Spleen (tissue), 11 donors: ENCODE results near the gene CHCHD3. TPM values are rescaled to one million over a fixed set of nuclear protein-coding genes. Genes with fewer than 3 reads are reported as not detected.
A peak's percentile ranks its signal among the peaks of the same experiment; 100 is the strongest.

Experiments
- DNase-seq: peaks from one replicate; pipeline ENCODE4 v3.0.0-alpha.2; 2020
- H3K27ac ChIP-seq, 8 donors: fragments of 200-600 bp; sonication (generic) in 7 of 8; 1 replicate in 4 of 8; 2 replicates in 4 of 8; pipeline versions ENCODE4 v1.5.0 to v1.8.0; 2016 to 2021; ENCODE audit warnings: inconsistent platforms in 4 of 8, mild to moderate bottlenecking in 4 of 8, moderate library complexity in 1 of 8
- H3K27me3 ChIP-seq, 7 donors: fragments of 200-600 bp; sonication (generic) in 6 of 7; replicated peaks in 1 of 7; 1 replicate in 4 of 7; 2 replicates in 3 of 7; pipeline versions ENCODE4 v1.5.0 to v1.8.0; 2016 to 2021; ENCODE audit warnings: inconsistent platforms in 3 of 7, mild to moderate bottlenecking in 1 of 7
- H3K36me3 ChIP-seq, 6 donors: fragments of 200-600 bp; sonication (generic) in 5 of 6; 1 replicate in 4 of 6; 2 replicates in 2 of 6; pipeline versions ENCODE4 v1.5.0 to v1.8.0; 2016 to 2021; ENCODE audit warnings: inconsistent platforms in 2 of 6
- H3K4me1 ChIP-seq, 6 donors: fragments of 200-600 bp; sonication (generic) in 5 of 6; 1 replicate in 3 of 6; 2 replicates in 3 of 6; pipeline versions ENCODE4 v1.5.0 to v1.8.0; 2016 to 2021; ENCODE audit warnings: inconsistent platforms in 3 of 6
- H3K4me3 ChIP-seq, 8 donors: fragments of 200-600 bp; sonication (generic) in 7 of 8; 1 replicate in 4 of 8; 2 replicates in 4 of 8; pipeline versions ENCODE4 v1.5.0 to v1.8.0; 2016 to 2021; ENCODE audit warnings: inconsistent platforms in 4 of 8, mild to moderate bottlenecking in 4 of 8, moderate library complexity in 2 of 8
- H3K9me3 ChIP-seq, 8 donors: fragments of 200-600 bp; sonication (generic) in 7 of 8; 1 replicate in 4 of 8; 2 replicates in 4 of 8; pipeline versions ENCODE4 v1.5.0 to v1.8.0; 2016 to 2021; ENCODE audit warnings: inconsistent platforms in 4 of 8
- POLR2A ChIP-seq, 3 donors: fragments of 450-650 bp; IDR thresholded peaks; one replicate each; pipeline ENCODE4 v1.5.1; 2017; ENCODE audit warnings: antibody characterized with exemption in 3 of 3, mild to moderate bottlenecking in 1 of 3
- POLR2AphosphoS5 ChIP-seq, 3 donors: sonication (generic); formaldehyde crosslinking; IDR thresholded peaks; one replicate each; pipeline ENCODE4 v1.5.1; 2017; ENCODE audit warnings: antibody characterized with exemption in 3 of 3
- WGBS, 5 donors: extraction: QIAGEN DNeasy Blood & Tissue Kit in 3 of 5; methylation state at CpG; one replicate each; pipeline versions ENCODE4 v1.1.5 to v1.1.7; 2013 to 2018; 5-methylcytosine and 5-hydroxymethylcytosine counted together
- intact Hi-C: fragments of 100-400 bp; cut with DNase I; formaldehyde crosslinking; loops from one replicate; pipeline ENCODE4 v1.15.0; 2023; ENCODE audit warnings: low total_unique reads
- polyA plus RNA-seq, 3 donors: library from polyadenylated mRNA; stranded (reverse); fragments of 200-250 nt; gene quantifications; one replicate each; pipeline ENCODE4 v1.2.1, GENCODE V29; 2013
- total RNA-seq, 7 donors: library from RNA; depleted of rRNA in 3 of 7; stranded (reverse); fragments of >200 nt in 3 of 7; fragmentation: NEBNext Ultra II Directional in 4 of 7; extraction: Animal tissue kit (Norgen Biotek cat#: 25700) in 4 of 7; gene quantifications; one replicate each; pipeline versions ENCODE4 v1.1.0 to v1.2.1, GENCODE V29; 2016 to 2021
- TF ChIP-seq, protein P1 (sequence below), 11 experiments: fragments of 200-600 bp in 7 of 11; fragments of 450-650 bp in 4 of 11; sonication (generic) in 4 of 11; IDR thresholded peaks in 8 of 11; conservative IDR thresholded peaks in 3 of 11; 1 replicate in 7 of 11; 2 replicates in 4 of 11; pipeline versions ENCODE4 v1.4.0 to v1.8.0; 2016 to 2021; ENCODE audit warnings: antibody characterized with exemption in 11 of 11, inconsistent platforms in 4 of 11, mild to moderate bottlenecking in 1 of 11
- donor health status: healthy with polysubstance abuse.
- donor health status: DM: no; HTN: no; CAD: no; lungs with moderate emphysema.
- donor health status: DM: no; HTN: no; CAD: no.
- donor health status: Bipolar disorder and iron deficiency.
- donor health status: healthy.
- donor health status: DM: no; HTN: no; CAD: no.
- donor health status: DM: yes; HTN: yes; CAD: no.

CHCHD3 gene
- total and polyA plus RNA-seq, 10 donors, result 18.6 to 60.3 (median 38.8) TPM

DNA sequence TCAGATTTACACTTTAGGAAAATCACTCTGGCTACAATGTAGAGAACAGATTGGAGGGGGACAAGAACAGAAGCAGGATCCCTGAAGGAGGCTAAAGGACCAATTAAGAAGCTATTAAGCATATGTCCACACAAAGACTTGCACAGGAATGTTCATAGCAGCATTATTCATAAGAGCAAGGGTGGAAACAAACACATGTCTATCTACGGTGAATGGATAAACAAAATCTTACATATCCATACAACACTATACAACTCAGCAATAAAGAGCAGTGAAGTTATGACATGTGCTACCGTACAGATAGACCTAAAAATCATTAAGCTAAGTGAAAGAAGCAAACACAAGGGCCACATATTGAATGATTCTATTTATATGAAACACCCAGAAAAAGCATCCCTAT lies 10.4 kb downstream of the CHCHD3 start:
- H3K27ac ChIP-seq, result no peak overlapping the region
- peaks cover 0 to 48% (median 24%) of the 10 kb centered on the region in 6 donors for H3K36me3 ChIP-seq
- peaks cover 0 to 36% (median 5%) of the 10 kb centered on the region in 6 donors for H3K4me1 ChIP-seq
- H3K9me3 ChIP-seq, result no peaks in the 10 kb centered on the region
- H3K27me3 ChIP-seq, result no peaks in the 10 kb centered on the region
- DNase-seq, result no peak
- TF ChIP-seq, protein P1, sequence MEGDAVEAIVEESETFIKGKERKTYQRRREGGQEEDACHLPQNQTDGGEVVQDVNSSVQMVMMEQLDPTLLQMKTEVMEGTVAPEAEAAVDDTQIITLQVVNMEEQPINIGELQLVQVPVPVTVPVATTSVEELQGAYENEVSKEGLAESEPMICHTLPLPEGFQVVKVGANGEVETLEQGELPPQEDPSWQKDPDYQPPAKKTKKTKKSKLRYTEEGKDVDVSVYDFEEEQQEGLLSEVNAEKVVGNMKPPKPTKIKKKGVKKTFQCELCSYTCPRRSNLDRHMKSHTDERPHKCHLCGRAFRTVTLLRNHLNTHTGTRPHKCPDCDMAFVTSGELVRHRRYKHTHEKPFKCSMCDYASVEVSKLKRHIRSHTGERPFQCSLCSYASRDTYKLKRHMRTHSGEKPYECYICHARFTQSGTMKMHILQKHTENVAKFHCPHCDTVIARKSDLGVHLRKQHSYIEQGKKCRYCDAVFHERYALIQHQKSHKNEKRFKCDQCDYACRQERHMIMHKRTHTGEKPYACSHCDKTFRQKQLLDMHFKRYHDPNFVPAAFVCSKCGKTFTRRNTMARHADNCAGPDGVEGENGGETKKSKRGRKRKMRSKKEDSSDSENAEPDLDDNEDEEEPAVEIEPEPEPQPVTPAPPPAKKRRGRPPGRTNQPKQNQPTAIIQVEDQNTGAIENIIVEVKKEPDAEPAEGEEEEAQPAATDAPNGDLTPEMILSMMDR (IDR thresholded peaks at IDR 0.05 in 8 of 11, conservative IDR thresholded peaks at IDR 0.05 in 3 of 11), result no peak
- no peak for TF ChIP-seq POLR2AphosphoS5 (IDR thresholded peaks at IDR 0.05)
- no peak for TF ChIP-seq POLR2A (IDR thresholded peaks at IDR 0.05)
- H3K4me3 ChIP-seq, result no peak overlapping the region
- WGBS, 5 donors, result 95 to 100% (median 97%) methylated on average over 2 of the region's 2 CpGs
- intact Hi-C loops, result no loop called here

DNA sequence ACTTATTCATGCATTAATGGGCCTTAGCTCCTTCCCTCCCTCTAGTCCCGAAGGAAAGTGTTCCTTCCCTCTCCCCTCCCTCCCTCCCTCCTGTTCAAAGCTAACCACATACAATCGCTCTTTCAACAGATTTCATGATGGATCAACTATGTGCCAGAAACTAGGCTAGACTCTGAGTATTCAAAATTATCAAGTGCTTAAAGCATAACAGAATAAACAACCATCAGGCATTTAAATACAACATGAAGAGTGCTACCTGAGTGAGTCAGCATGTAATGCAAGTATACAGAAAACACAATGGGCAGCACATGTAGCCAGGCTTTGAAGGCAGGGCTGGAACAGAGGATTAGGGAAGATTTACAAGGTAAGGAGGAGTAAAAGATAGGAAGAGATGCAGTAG lies 11.3 kb downstream of the CHCHD3 start:
- 66 to 84% (median 80%) methylated on average over 2 of the region's 2 CpGs for WGBS, 5 donors
- intact Hi-C loops, result no loop called here
- TF ChIP-seq POLR2AphosphoS5 (IDR thresholded peaks at IDR 0.05), result no peak
- no peak for DNase-seq
- Histone ChIP-seq H3K4me1 (peaks cover 0 to 27% (median 2%) of the 10 kb centered on the region in 6 donors), H3K27ac (no peak overlapping the region), H3K9me3 (no peaks in the 10 kb centered on the region), H3K27me3 (no peaks in the 10 kb centered on the region), H3K36me3 (peaks cover 0 to 51% (median 25%) of the 10 kb centered on the region in 6 donors), H3K4me3 (no peak overlapping the region)

DNA sequence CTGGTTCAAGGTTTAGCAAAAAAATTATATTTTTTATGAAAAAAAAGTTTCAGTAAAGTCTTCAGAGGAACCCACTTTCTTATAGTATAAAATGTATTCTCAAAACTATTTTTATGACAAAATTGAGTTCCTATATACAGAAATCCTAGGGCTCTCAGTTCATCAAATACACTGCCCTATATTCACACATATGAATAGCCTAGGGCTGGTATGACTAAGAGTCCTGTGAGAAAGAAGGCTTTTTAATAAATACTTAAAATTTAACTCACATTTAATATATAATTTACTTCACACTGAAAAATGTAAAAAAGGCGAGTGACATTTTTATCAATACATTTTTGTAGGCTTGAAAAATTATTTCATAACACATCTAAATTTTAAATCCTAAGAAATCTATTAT lies 16.6 kb downstream of the CHCHD3 start:
- peaks cover 0 to 49% (median 25%) of the 10 kb centered on the region in 6 donors for H3K36me3 ChIP-seq
- no peaks in the 10 kb centered on the region for H3K9me3 ChIP-seq
- TF ChIP-seq, protein P1 (IDR thresholded peaks at IDR 0.05 in 8 of 11, conservative IDR thresholded peaks at IDR 0.05 in 3 of 11), result no peak
- no peak for TF ChIP-seq POLR2AphosphoS5 (IDR thresholded peaks at IDR 0.05)
- no peak for TF ChIP-seq POLR2A (IDR thresholded peaks at IDR 0.05)
- no peak overlapping the region for H3K27ac ChIP-seq
- H3K4me1 ChIP-seq, result peaks cover 0 to 5% (median 0%) of the 10 kb centered on the region in 6 donors
- intact Hi-C loops, result no loop called here
- WGBS, 5 donors, result 89 to 99% (median 97%) methylated on average over 1 of the region's 1 CpG
- no peak for DNase-seq
- no peak overlapping the region for H3K4me3 ChIP-seq
- no peaks in the 10 kb centered on the region for H3K27me3 ChIP-seq

DNA sequence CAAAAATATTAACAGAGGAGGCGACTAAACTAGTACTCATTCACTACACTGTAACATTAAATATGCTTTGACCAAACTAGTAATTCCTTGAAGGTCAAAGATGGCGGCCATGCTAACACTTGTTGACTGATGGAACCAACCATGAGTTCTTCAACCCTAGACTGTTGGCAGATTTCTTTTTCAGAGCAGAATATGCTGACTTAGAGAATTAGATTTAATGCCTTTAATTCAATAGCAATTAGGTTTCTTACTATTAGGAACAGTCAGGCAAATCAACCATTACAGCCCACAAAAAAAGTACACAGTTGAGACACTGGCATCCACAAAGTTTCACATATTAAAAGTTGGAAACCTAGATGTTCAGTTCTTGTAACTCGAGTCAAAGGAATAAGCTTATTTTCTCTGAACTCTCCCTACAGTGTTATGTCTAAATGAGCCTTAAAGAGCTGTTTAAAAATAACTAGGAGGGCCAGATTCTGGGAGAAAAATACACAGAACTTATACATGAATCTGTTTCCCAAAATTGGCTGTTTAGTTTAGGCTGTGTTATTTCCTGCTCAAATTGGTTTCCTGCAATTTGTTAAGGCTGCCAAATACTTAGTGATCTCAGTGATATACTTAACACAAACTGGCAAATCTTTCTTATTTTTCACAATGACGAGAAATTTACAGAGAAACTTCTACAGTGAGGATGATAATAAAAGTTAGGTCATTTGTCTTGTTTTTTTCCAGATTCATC lies 17.6 kb downstream of the CHCHD3 start:
- H3K9me3 ChIP-seq, result no peaks in the 10 kb centered on the region
- peak overlapping the region in 1 of 8 donors; percentile 16 for H3K27ac ChIP-seq
- DNase-seq, result no peak
- no peak for TF ChIP-seq POLR2A (IDR thresholded peaks at IDR 0.05)
- TF ChIP-seq, protein P1 (IDR thresholded peaks at IDR 0.05 in 8 of 11, conservative IDR thresholded peaks at IDR 0.05 in 3 of 11), result no peak
- no peak for TF ChIP-seq POLR2AphosphoS5 (IDR thresholded peaks at IDR 0.05)
- no peaks in the 10 kb centered on the region for H3K27me3 ChIP-seq
- WGBS, 5 donors, result 74 to 85% (median 82%) methylated on average over 4 of the region's 4 CpGs
- peaks cover 0 to 39% (median 20%) of the 10 kb centered on the region in 6 donors for H3K36me3 ChIP-seq
- intact Hi-C loops, result no loop called here
- H3K4me1 ChIP-seq, result peaks cover 0 to 15% (median 5%) of the 10 kb centered on the region in 6 donors
- no peak overlapping the region for H3K4me3 ChIP-seq
